CD14-positive monocyte (primary cell): Measurements from ENCODE around the gene SLCO4A1. TPM values are rescaled to one million over a fixed set of nuclear protein-coding genes. Genes with fewer than 3 reads are reported as not detected.
A peak's percentile ranks its signal among the peaks of the same experiment; 100 is the strongest.

Experiments used
- DNase-seq, 3 donors: peaks; one replicate each; pipeline ENCODE4 v3.0.0-alpha.2; 2011 to 2022
- H2AFZ ChIP-seq: 2 replicates; pipeline ENCODE4 v1.6.0; 2012; ENCODE audit warnings: mild to moderate bottlenecking, low read depth, low read length, inconsistent platforms; ENCODE audit not compliant: insufficient read depth, poor library complexity, severe bottlenecking
- H3K27ac ChIP-seq, 2 donors: 1 replicate in 1 of 2; 2 replicates in 1 of 2; pipeline ENCODE4 v1.5.1; 2012 to 2013; ENCODE audit warnings: low read length in 2 of 2, control low read depth in 1 of 2, inconsistent platforms in 1 of 2, low read depth in 1 of 2, mild to moderate bottlenecking in 1 of 2
- H3K27me3 ChIP-seq, 2 donors: one replicate each; pipeline versions ENCODE4 v1.6.0 to v1.6.1; 2011 to 2013; ENCODE audit warnings: low read length in 2 of 2; ENCODE audit not compliant: control insufficient read depth in 2 of 2, insufficient read depth in 2 of 2
- H3K36me3 ChIP-seq, 2 donors: replicated peaks in 1 of 2; 1 replicate in 1 of 2; 2 replicates in 1 of 2; pipeline versions ENCODE4 v1.5.1 to v1.6.1; 2012 to 2013; ENCODE audit warnings: low read length in 2 of 2, control low read depth in 1 of 2, inconsistent platforms in 1 of 2, mild to moderate bottlenecking in 1 of 2; ENCODE audit not compliant: insufficient read depth in 2 of 2, control insufficient read depth in 1 of 2
- H3K4me1 ChIP-seq, 2 donors: 1 replicate in 1 of 2; 2 replicates in 1 of 2; pipeline versions ENCODE4 v1.5.1 to v1.6.1; 2012 to 2013; ENCODE audit warnings: low read length in 2 of 2, control low read depth in 1 of 2, inconsistent platforms in 1 of 2, mild to moderate bottlenecking in 1 of 2, moderate library complexity in 1 of 2; ENCODE audit not compliant: insufficient read depth in 2 of 2, control insufficient read depth in 1 of 2
- H3K4me2 ChIP-seq: replicated peaks from 2 replicates; pipeline ENCODE3; 2012; ENCODE audit warnings: low read length, moderate library complexity, mild to moderate bottlenecking; ENCODE audit not compliant: poor library complexity, severe bottlenecking; ENCODE audit errors: extremely low read depth
- H3K4me3 ChIP-seq, 3 experiments: fragments of 200-600 bp in 1 of 3; sonication (generic) in 1 of 3; replicated peaks in 1 of 3; 1 replicate in 2 of 3; 2 replicates in 1 of 3; pipeline ENCODE4 v1.5.1; 2011 to 2013; ENCODE audit warnings: low read length in 3 of 3, mild to moderate bottlenecking in 3 of 3, control low read depth in 2 of 3, low read depth in 2 of 3, inconsistent platforms in 1 of 3, moderate library complexity in 1 of 3
- H3K79me2 ChIP-seq: 2 replicates; pipeline ENCODE4 v1.6.0; 2012; ENCODE audit warnings: mild to moderate bottlenecking, control low read depth, inconsistent platforms, low read length, moderate library complexity; ENCODE audit not compliant: insufficient read depth
- H3K9ac ChIP-seq: 2 replicates; pipeline ENCODE4 v1.6.0; 2017; ENCODE audit warnings: low read length, mild to moderate bottlenecking; ENCODE audit not compliant: insufficient read depth, poor library complexity, severe bottlenecking
- H3K9me3 ChIP-seq, 2 donors: replicated peaks in 1 of 2; 1 replicate in 1 of 2; 2 replicates in 1 of 2; pipeline versions ENCODE4 v1.5.1 to v1.6.1; 2012 to 2013; ENCODE audit warnings: low read length in 2 of 2, control low read depth in 1 of 2; ENCODE audit not compliant: control insufficient read depth in 1 of 2, insufficient read depth in 1 of 2
- H4K20me1 ChIP-seq: 2 replicates; pipeline ENCODE4 v1.6.0; 2012; ENCODE audit warnings: mild to moderate bottlenecking, low read length, control low read depth, moderate library complexity; ENCODE audit not compliant: insufficient read depth
- H3K27ac Mint-ChIP-seq, 7 donors: one replicate each; pipeline ENCODE4 v1.8.0; 2020; ENCODE audit warnings: mild to moderate bottlenecking in 7 of 7, mixed read lengths in 7 of 7, moderate library complexity in 6 of 7, inconsistent platforms in 2 of 7
- H3K27me3 Mint-ChIP-seq, 3 donors: one replicate each; pipeline ENCODE4 v1.8.0; 2021 to 2022; ENCODE audit warnings: low read depth in 3 of 3, mild to moderate bottlenecking in 3 of 3, mixed read lengths in 3 of 3, moderate library complexity in 3 of 3, inconsistent platforms in 1 of 3
- H3K36me3 Mint-ChIP-seq, 2 donors: one replicate each; pipeline ENCODE4 v1.8.0; 2020; ENCODE audit warnings: mixed read lengths in 2 of 2, inconsistent platforms in 1 of 2, mild to moderate bottlenecking in 1 of 2
- H3K4me1 Mint-ChIP-seq: one replicate; pipeline ENCODE4 v1.8.0; 2020; ENCODE audit warnings: mild to moderate bottlenecking, mixed read lengths
- H3K4me3 Mint-ChIP-seq, 2 donors: one replicate each; pipeline ENCODE4 v1.8.0; 2020; ENCODE audit warnings: mild to moderate bottlenecking in 2 of 2, mixed read lengths in 2 of 2, moderate library complexity in 1 of 2
- H3K9me3 Mint-ChIP-seq, 7 donors: one replicate each; pipeline ENCODE4 v1.8.0; 2020 to 2022; ENCODE audit warnings: mixed read lengths in 7 of 7, mild to moderate bottlenecking in 6 of 7, moderate library complexity in 6 of 7, inconsistent platforms in 2 of 7
- WGBS: methylation state at CpG from one replicate; pipeline ENCODE4 v1.1.5; 2013; ENCODE audit warnings: missing lambda C conversion rate; ENCODE audit not compliant: insufficient coverage; 5-methylcytosine and 5-hydroxymethylcytosine counted together
- intact Hi-C, 2 donors: fragments of 100-400 bp; cut with micrococcal nuclease; formaldehyde crosslinking; loops; one replicate each; pipeline versions ENCODE4 v1.15.0 to v1.15.1; 2023
- polyA plus RNA-seq, 3 donors: library from polyadenylated mRNA; depleted of rRNA in 1 of 3; unstranded in 2 of 3; stranded (reverse) in 1 of 3; fragments of 300-500 nt in 2 of 3; fragments of >200 nt in 1 of 3; fragmentation: Illumina TruSeq in 2 of 3; gene quantifications; 1 replicate in 2 of 3; 2 replicates in 1 of 3; pipeline ENCODE4 v1.2.3, GENCODE V29; 2012 to 2021
- TF ChIP-seq, protein P1 (sequence below): fragments of 200-600 bp; IDR thresholded peaks from one replicate; pipeline ENCODE4 v1.8.0; 2022; ENCODE audit warnings: antibody characterized with exemption, mild to moderate bottlenecking

The SLCO4A1 gene
- polyA plus RNA-seq, 3 donors = 0.05 to 0.42 (median 0.26) TPM

DNA sequence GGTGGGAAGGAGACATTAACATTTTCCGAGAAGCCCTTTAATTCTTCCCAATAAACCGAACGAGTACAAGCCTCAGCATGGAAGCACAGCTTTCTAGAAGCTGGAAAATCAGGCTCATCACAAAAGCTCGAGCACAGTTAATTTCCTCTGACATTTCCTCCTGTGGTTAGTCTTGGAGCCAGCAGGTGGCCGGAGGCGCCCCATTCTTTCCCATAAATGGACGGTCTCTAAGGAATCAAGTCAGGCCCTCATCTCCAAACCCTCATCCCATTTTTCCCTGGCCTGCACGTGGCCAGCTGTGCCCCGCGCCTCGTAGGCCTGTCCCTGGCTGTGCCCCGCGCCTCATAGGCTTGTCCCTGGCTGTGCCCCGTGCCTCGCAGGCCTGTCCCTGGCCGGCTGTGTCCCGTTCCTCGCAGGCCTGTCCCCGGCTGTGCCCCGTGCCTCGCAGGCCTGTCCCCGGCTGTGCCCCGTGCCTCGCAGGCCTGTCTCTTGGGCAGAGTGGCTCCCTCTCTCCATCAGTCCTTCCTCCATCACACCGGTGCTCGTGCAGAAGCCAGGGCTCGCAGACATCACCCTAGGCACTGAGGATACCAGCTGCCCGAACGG is 46.7 kb downstream of the SLCO4A1 start:
- no peaks in the 10 kb centered on the region for H4K20me1 ChIP-seq
- no peaks in the 10 kb centered on the region for H3K9me3 Mint-ChIP-seq

DNA sequence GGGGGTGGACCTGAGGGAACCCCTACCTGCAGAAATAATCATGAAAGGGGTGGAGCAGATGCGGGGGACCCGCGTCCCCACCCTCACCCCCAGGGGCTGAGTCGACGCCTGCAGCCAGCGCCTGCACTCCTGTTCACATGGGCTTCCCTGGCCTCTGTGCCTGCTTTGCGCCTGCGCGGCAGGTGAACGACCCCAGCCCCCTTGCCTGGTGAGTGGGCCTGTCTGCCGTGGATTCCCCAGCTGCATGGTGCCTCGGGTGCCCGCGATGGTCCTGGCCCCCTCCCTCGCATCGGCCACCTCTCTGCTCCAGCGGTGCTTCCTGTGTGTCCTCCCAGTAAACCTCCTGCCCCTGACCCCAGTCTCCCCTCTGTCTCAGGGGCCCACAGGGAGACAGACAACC is 47.6 kb downstream of the SLCO4A1 start:
- no peaks in the 10 kb centered on the region for H3K9me3 ChIP-seq
- Mint-ChIP-seq H3K4me3 (no peak overlapping the region), H3K36me3 (no peaks in the 10 kb centered on the region), H3K4me1 (peaks cover 44% of the 10 kb centered on the region), H3K27ac (no peak overlapping the region), H3K27me3 (peaks cover 7 to 20% (median 8%) of the 10 kb centered on the region in 3 donors), H3K9me3 (no peaks in the 10 kb centered on the region)
- H3K4me3 ChIP-seq = no peak overlapping the region
- WGBS = 94% methylated on average over 16 of the region's 17 CpGs
- no peak overlapping the region for H2AFZ ChIP-seq
- no peak overlapping the region for H3K27ac ChIP-seq
- H4K20me1 ChIP-seq = no peaks in the 10 kb centered on the region
- no peak overlapping the region for H3K4me2 ChIP-seq
- TF ChIP-seq, protein P1, sequence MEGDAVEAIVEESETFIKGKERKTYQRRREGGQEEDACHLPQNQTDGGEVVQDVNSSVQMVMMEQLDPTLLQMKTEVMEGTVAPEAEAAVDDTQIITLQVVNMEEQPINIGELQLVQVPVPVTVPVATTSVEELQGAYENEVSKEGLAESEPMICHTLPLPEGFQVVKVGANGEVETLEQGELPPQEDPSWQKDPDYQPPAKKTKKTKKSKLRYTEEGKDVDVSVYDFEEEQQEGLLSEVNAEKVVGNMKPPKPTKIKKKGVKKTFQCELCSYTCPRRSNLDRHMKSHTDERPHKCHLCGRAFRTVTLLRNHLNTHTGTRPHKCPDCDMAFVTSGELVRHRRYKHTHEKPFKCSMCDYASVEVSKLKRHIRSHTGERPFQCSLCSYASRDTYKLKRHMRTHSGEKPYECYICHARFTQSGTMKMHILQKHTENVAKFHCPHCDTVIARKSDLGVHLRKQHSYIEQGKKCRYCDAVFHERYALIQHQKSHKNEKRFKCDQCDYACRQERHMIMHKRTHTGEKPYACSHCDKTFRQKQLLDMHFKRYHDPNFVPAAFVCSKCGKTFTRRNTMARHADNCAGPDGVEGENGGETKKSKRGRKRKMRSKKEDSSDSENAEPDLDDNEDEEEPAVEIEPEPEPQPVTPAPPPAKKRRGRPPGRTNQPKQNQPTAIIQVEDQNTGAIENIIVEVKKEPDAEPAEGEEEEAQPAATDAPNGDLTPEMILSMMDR = no peak
- H3K79me2 ChIP-seq = no peaks in the 10 kb centered on the region
- peaks cover 36 to 51% of the 10 kb centered on the region in 2 donors for H3K4me1 ChIP-seq
- DNase-seq = no peak
- no peaks in the 10 kb centered on the region for H3K27me3 ChIP-seq
- no peak overlapping the region for H3K9ac ChIP-seq
- no peaks in the 10 kb centered on the region for H3K36me3 ChIP-seq
- intact Hi-C loops = no loop called here

More for the DNA sequence above, 46.7 kb downstream of the SLCO4A1 start:
- H3K4me3 Mint-ChIP-seq = no peak overlapping the region
- Histone ChIP-seq H3K79me2 (no peaks in the 10 kb centered on the region), H3K36me3 (no peaks in the 10 kb centered on the region), H2AFZ (no peak overlapping the region), H3K4me1 (peaks cover 36 to 59% of the 10 kb centered on the region in 2 donors), H3K9me3 (no peaks in the 10 kb centered on the region), H3K4me3 (no peak overlapping the region), H3K4me2 (no peak overlapping the region), H3K9ac (no peak overlapping the region), H3K27me3 (no peaks in the 10 kb centered on the region), H3K27ac (no peak overlapping the region)
- peaks cover 48% of the 10 kb centered on the region for H3K4me1 Mint-ChIP-seq
- H3K27ac Mint-ChIP-seq = peak overlapping the region in 2 of 7 donors; percentile 15 to 46
- no peaks in the 10 kb centered on the region for H3K36me3 Mint-ChIP-seq
- 71% methylated on average over 29 of the region's 29 CpGs for WGBS
- no peak for DNase-seq
- H3K27me3 Mint-ChIP-seq = peaks cover 7 to 15% (median 8%) of the 10 kb centered on the region in 3 donors
- TF ChIP-seq, protein P1 = peak; percentile 8
- intact Hi-C loops = no loop called here
